SJSA1 (cell line): ENCODE data around the gene SLC26A6. TPM values are rescaled to one million over a fixed set of nuclear protein-coding genes. Genes with fewer than 3 reads are reported as not detected.

Experiments
- total RNA-seq: library from RNA; depleted of rRNA; stranded (reverse); fragments of >200 nt; shearing (Covaris generic); gene quantifications from 2 replicates; pipeline ENCODE4 v1.2.3, GENCODE V29; 2014; rRNA removed

The SLC26A6 gene
- total RNA-seq, 1 experiment from 2014 or later: 16.4 TPM

Other genes with a start within 250 kb of the SLC26A6 start
- gene PLXNB1, start 205.4 kb downstream of the SLC26A6 start, total RNA-seq: 4.0 and 11.7 TPM in 2 replicates
- 11.0 and 15.9 TPM in 2 replicates for gene CCDC51, start 195.3 kb downstream of the SLC26A6 start, total RNA-seq
- gene TMA7, start 195.2 kb downstream of the SLC26A6 start, total RNA-seq: 551 and 569 TPM in 2 replicates
- gene ATRIP, start 188.7 kb downstream of the SLC26A6 start, total RNA-seq: 4.1 and 9.7 TPM in 2 replicates
- 94.8 and 105 TPM in 2 replicates for gene SHISA5, start 131.3 kb downstream of the SLC26A6 start, total RNA-seq
- 3.3 and 8.9 TPM in 2 replicates for gene PFKFB4, start 78.7 kb downstream of the SLC26A6 start, total RNA-seq
- 10.1 and 12.1 TPM in 2 replicates for gene UCN2, start 71.7 kb downstream of the SLC26A6 start, total RNA-seq
- 86.6 and 136 TPM in 2 replicates for gene COL7A1, start 40.1 kb downstream of the SLC26A6 start, total RNA-seq
- 377 and 397 TPM in 2 replicates for gene UQCRC1, start 25.8 kb downstream of the SLC26A6 start, total RNA-seq
- gene TMEM89, start 13.7 kb downstream of the SLC26A6 start, total RNA-seq: not detected in 2 replicates
- gene CELSR3, start 27.4 kb upstream of the SLC26A6 start, total RNA-seq: under 0.01 and 0.26 TPM in 2 replicates
- gene NCKIPSD, start 50.5 kb upstream of the SLC26A6 start, total RNA-seq: 8.7 and 10.2 TPM in 2 replicates
- gene IP6K2, start 81.8 kb upstream of the SLC26A6 start, total RNA-seq: 52.3 and 61.7 TPM in 2 replicates
- 16.9 and 26.9 TPM in 2 replicates for gene PRKAR2A, start 212.4 kb upstream of the SLC26A6 start, total RNA-seq